NCI-H1105 (cell line): ENCODE results near the gene DAB2IP.
"Not testable (repeated sequence)": the region's sequence is repeated elsewhere in the genome, so short reads cannot be mapped to it uniquely, and the experiment has no call there.

ENCODE experiments used
- DNase-seq: peaks from one replicate; lab custom pipeline; 2025; lab: John Stamatoyannopoulos, UW

DAB2IP gene

GRCh38 chr9:121626012-121626411 is 25.4 kb upstream of the DAB2IP start:
- DNase-seq = no peak

GRCh38 chr9:121627427-121627826 is 24.0 kb upstream of the DAB2IP start:
- no peak for DNase-seq

GRCh38 chr9:121628401-121628800 is 23.0 kb upstream of the DAB2IP start:
- no peak for DNase-seq

GRCh38 chr9:121631115-121631514 is 20.3 kb upstream of the DAB2IP start:
- DNase-seq = no peak

- no peak for DNase-seq
Observed at GRCh38 chr9:121631978-121632418, 19.4 kb upstream of the DAB2IP start.

GRCh38 chr9:121633119-121633714 is 18.2 kb upstream of the DAB2IP start:
- DNase-seq = no peak

- no peak for DNase-seq
Observed at GRCh38 chr9:121633736-121634135, 17.7 kb upstream of the DAB2IP start.

- DNase-seq = no peak
Observed at GRCh38 chr9:121634329-121635261, 16.8 kb upstream of the DAB2IP start.

- DNase-seq = no peak
Observed at GRCh38 chr9:121635300-121635876, 16.0 kb upstream of the DAB2IP start.

- DNase-seq = no peak
Observed at GRCh38 chr9:121636341-121636865, 15.0 kb upstream of the DAB2IP start.

GRCh38 chr9:121636978-121637712 is 14.3 kb upstream of the DAB2IP start:
- DNase-seq = no peak

- no peak for DNase-seq
Observed at GRCh38 chr9:121637713-121638220, 13.7 kb upstream of the DAB2IP start.

GRCh38 chr9:121638399-121638798 is 13.0 kb upstream of the DAB2IP start:
- no peak for DNase-seq

- DNase-seq = no peak
Observed at GRCh38 chr9:121638901-121639592, 12.4 kb upstream of the DAB2IP start.

- no peak for DNase-seq
Observed at GRCh38 chr9:121639619-121640018, 11.8 kb upstream of the DAB2IP start.

- no peak for DNase-seq
Observed at GRCh38 chr9:121640076-121640475, 11.4 kb upstream of the DAB2IP start.

GRCh38 chr9:121640491-121641223 is 10.8 kb upstream of the DAB2IP start:
- DNase-seq = no peak

- no peak for DNase-seq
Observed at GRCh38 chr9:121641224-121641611, 10.2 kb upstream of the DAB2IP start.

- no peak for DNase-seq
Observed at GRCh38 chr9:121642758-121643157, 8.7 kb upstream of the DAB2IP start.

GRCh38 chr9:121643473-121643872 is 8.0 kb upstream of the DAB2IP start:
- no peak for DNase-seq

- not testable (repeated sequence) for DNase-seq
Observed at GRCh38 chr9:121644040-121644439, 7.4 kb upstream of the DAB2IP start.
